ENCODE results near the gene ZFR2. TPM values are rescaled to one million over a fixed set of nuclear protein-coding genes. Genes with fewer than 3 reads are reported as not detected.

ZFR2 gene
- total and polyA plus RNA-seq, 10 of the 15 experiments (the other 5 are each of a cell fraction or from before 2014, with no cell fraction given): 0.18 TPM; not detected in 9

GRCh38 chr19:3898426-3898825 lies 29.6 kb upstream of the ZFR2 start:
- RAD21 ChIA-PET (ENCODE audit: unreplicated experiment): no interaction called here
- POLR2A ChIA-PET: interaction anchor here (0.6 kb wide), 1 partner anchor 137 kb away, joined by 5 read pairs; no protein-coding TSS in a partner anchor
- H3K27ac ChIP-seq (ENCODE audit: control insufficient read depth, insufficient read depth): no peak overlapping the region
- H3K4me2 ChIP-seq (ENCODE audit: control insufficient read depth, insufficient read depth): no peak overlapping the region
- no peaks in the 10 kb centered on the region; a peak in 1 of 4 replicates for H3K27me3 ChIP-seq (replicated peaks in 1 of 2; ENCODE audit: control insufficient read depth in 2 of 2, insufficient read depth in 2 of 2, low read length in 1 of 2)
- no peak overlapping the region for H3K9ac ChIP-seq (ENCODE audit: control insufficient read depth, insufficient read depth, low read length)
- no peaks in the 10 kb centered on the region; the same call in 2 of the 3 replicates for H3K9me3 ChIP-seq (replicated peaks; ENCODE audit: control insufficient read depth, insufficient read depth, low read length)
- H3K4me3 ChIP-seq: no peak overlapping the region
- SMC1A ChIA-PET (ENCODE audit: uncharacterized antibody, unreplicated experiment): no interaction called here
- no TSS peak for BruUV-seq (replicated peaks)
- FAIRE-seq: no peak
- CTCF ChIA-PET: no interaction called here
- no peak for ATAC-seq
- in situ Hi-C loops (cut with MboI) (no loop called here), intact Hi-C loops (cut with micrococcal nuclease; ENCODE audit: unreplicated experiment) (no loop called here)
- DNase-seq (ENCODE audit: low read depth, low spot score): no peak
- no peaks in the 10 kb centered on the region for H3K4me1 ChIP-seq (ENCODE audit: control insufficient read depth, insufficient read depth, low read length)
- H2AFZ ChIP-seq (ENCODE audit: control insufficient read depth, low read depth, low read length): no peak overlapping the region
- 79% methylated on average over 3 of the region's 3 CpGs for WGBS (ENCODE audit: insufficient coverage, insufficient replicate concordance, low lambda C conversion rate, missing lambda C conversion rate)
- TF ChIP-seq IKZF2 (IDR thresholded peaks at IDR 0.05) (no peak), JUNB (IDR thresholded peaks at IDR 0.05) (no peak), SIN3A (IDR thresholded peaks at IDR 0.05; ENCODE audit: low read depth, low read length) (no peak), MEF2B (IDR thresholded peaks at IDR 0.05; ENCODE audit: partially characterized antibody, poor library complexity, severe bottlenecking) (no peak), BACH1 (IDR thresholded peaks at IDR 0.05; ENCODE audit: borderline replicate concordance) (no peak), RB1 (IDR thresholded peaks at IDR 0.05; ENCODE audit: borderline replicate concordance) (no peak), NR2C2 (IDR thresholded peaks at IDR 0.05; ENCODE audit: borderline replicate concordance, control insufficient read depth, insufficient read length, low read depth) (no peak), PAX5 (IDR thresholded peaks at IDR 0.05; ENCODE audit: borderline replicate concordance, low read depth, low read length) (no peak), IRF4 (IDR thresholded peaks at IDR 0.05; ENCODE audit: low read depth, low read length) (no peak), ZZZ3 (IDR thresholded peaks at IDR 0.05; ENCODE audit: control insufficient read depth, insufficient read length, low read depth) (no peak), YY1 (IDR thresholded peaks at IDR 0.05; ENCODE audit: low read depth, low read length) (no peak), NRF1 (conservative IDR thresholded peaks at IDR 0.05; ENCODE audit: low read depth, low read length) (no peak), ETV6 (conservative IDR thresholded peaks at IDR 0.05 in 1 of 2, IDR thresholded peaks at IDR 0.05 in 1 of 2; ENCODE audit: borderline replicate concordance in 1 of 2, low read depth in 1 of 2) (no peak)
- TF ChIP-seq, protein P1, sequence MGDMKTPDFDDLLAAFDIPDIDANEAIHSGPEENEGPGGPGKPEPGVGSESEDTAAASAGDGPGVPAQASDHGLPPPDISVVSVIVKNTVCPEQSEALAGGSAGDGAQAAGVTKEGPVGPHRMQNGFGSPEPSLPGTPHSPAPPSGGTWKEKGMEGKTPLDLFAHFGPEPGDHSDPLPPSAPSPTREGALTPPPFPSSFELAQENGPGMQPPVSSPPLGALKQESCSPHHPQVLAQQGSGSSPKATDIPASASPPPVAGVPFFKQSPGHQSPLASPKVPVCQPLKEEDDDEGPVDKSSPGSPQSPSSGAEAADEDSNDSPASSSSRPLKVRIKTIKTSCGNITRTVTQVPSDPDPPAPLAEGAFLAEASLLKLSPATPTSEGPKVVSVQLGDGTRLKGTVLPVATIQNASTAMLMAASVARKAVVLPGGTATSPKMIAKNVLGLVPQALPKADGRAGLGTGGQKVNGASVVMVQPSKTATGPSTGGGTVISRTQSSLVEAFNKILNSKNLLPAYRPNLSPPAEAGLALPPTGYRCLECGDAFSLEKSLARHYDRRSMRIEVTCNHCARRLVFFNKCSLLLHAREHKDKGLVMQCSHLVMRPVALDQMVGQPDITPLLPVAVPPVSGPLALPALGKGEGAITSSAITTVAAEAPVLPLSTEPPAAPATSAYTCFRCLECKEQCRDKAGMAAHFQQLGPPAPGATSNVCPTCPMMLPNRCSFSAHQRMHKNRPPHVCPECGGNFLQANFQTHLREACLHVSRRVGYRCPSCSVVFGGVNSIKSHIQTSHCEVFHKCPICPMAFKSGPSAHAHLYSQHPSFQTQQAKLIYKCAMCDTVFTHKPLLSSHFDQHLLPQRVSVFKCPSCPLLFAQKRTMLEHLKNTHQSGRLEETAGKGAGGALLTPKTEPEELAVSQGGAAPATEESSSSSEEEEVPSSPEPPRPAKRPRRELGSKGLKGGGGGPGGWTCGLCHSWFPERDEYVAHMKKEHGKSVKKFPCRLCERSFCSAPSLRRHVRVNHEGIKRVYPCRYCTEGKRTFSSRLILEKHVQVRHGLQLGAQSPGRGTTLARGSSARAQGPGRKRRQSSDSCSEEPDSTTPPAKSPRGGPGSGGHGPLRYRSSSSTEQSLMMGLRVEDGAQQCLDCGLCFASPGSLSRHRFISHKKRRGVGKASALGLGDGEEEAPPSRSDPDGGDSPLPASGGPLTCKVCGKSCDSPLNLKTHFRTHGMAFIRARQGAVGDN (IDR thresholded peaks at IDR 0.05): no peak
- TF ChIP-seq, protein P2, sequence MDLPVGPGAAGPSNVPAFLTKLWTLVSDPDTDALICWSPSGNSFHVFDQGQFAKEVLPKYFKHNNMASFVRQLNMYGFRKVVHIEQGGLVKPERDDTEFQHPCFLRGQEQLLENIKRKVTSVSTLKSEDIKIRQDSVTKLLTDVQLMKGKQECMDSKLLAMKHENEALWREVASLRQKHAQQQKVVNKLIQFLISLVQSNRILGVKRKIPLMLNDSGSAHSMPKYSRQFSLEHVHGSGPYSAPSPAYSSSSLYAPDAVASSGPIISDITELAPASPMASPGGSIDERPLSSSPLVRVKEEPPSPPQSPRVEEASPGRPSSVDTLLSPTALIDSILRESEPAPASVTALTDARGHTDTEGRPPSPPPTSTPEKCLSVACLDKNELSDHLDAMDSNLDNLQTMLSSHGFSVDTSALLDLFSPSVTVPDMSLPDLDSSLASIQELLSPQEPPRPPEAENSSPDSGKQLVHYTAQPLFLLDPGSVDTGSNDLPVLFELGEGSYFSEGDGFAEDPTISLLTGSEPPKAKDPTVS (IDR thresholded peaks at IDR 0.05; ENCODE audit: low read depth, low read length): no peak
- TF ChIP-seq, protein P3, sequence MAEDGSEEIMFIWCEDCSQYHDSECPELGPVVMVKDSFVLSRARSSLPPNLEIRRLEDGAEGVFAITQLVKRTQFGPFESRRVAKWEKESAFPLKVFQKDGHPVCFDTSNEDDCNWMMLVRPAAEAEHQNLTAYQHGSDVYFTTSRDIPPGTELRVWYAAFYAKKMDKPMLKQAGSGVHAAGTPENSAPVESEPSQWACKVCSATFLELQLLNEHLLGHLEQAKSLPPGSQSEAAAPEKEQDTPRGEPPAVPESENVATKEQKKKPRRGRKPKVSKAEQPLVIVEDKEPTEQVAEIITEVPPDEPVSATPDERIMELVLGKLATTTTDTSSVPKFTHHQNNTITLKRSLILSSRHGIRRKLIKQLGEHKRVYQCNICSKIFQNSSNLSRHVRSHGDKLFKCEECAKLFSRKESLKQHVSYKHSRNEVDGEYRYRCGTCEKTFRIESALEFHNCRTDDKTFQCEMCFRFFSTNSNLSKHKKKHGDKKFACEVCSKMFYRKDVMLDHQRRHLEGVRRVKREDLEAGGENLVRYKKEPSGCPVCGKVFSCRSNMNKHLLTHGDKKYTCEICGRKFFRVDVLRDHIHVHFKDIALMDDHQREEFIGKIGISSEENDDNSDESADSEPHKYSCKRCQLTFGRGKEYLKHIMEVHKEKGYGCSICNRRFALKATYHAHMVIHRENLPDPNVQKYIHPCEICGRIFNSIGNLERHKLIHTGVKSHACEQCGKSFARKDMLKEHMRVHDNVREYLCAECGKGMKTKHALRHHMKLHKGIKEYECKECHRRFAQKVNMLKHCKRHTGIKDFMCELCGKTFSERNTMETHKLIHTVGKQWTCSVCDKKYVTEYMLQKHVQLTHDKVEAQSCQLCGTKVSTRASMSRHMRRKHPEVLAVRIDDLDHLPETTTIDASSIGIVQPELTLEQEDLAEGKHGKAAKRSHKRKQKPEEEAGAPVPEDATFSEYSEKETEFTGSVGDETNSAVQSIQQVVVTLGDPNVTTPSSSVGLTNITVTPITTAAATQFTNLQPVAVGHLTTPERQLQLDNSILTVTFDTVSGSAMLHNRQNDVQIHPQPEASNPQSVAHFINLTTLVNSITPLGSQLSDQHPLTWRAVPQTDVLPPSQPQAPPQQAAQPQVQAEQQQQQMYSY (CRISPR knock-in tag; IDR thresholded peaks at IDR 0.05): no peak
- no peaks in the 10 kb centered on the region for H3K79me2 ChIP-seq (ENCODE audit: control insufficient read depth, insufficient read depth, low read length)
- no peaks in the 10 kb centered on the region for H3K36me3 ChIP-seq (ENCODE audit: control insufficient read depth in 2 of 2, insufficient read depth in 2 of 2, low read length in 1 of 2)
- H4K20me1 ChIP-seq (ENCODE audit: control insufficient read depth, insufficient read depth): no peaks in the 10 kb centered on the region
